Thyroid gland (tissue), 4 donors: ENCODE data around the gene BRSK2. TPM values are rescaled to one million over a fixed set of nuclear protein-coding genes. Genes with fewer than 3 reads are reported as not detected.

ENCODE experiments used
- DNase-seq, 2 donors: peaks; one replicate each; pipeline ENCODE4 v3.0.0-alpha.2; 2019
- H3K27ac ChIP-seq, 3 donors: fragments of 200-600 bp; sonication (generic); 1 replicate in 2 of 3; 2 replicates in 1 of 3; pipeline ENCODE4 v1.5.1; 2016 to 2019; ENCODE audit warnings: mild to moderate bottlenecking in 1 of 3, moderate library complexity in 1 of 3
- H3K27me3 ChIP-seq: fragments of 200-600 bp; sonication (generic); one replicate; pipeline ENCODE4 v1.5.1; 2019
- H3K36me3 ChIP-seq, 2 donors: fragments of 200-600 bp; sonication (generic); one replicate each; pipeline ENCODE4 v1.5.1; 2016 to 2019
- H3K4me1 ChIP-seq, 2 donors: fragments of 200-600 bp; sonication (generic); one replicate each; pipeline ENCODE4 v1.5.1; 2017 to 2019
- H3K4me3 ChIP-seq, 3 donors: fragments of 200-600 bp; sonication (generic); replicated peaks in 1 of 3; 1 replicate in 2 of 3; 2 replicates in 1 of 3; pipeline ENCODE4 v1.5.1; 2016; ENCODE audit warnings: mild to moderate bottlenecking in 1 of 3
- H3K9me3 ChIP-seq: fragments of 200-600 bp; sonication (generic); one replicate; pipeline ENCODE4 v1.5.1; 2017
- CTCF ChIP-seq, 6 experiments: fragments of 200-600 bp in 3 of 6; fragments of 450-650 bp in 3 of 6; sonication (generic) in 3 of 6; IDR thresholded peaks; one replicate each; pipeline ENCODE4 v1.5.1; 2016 to 2019; ENCODE audit warnings: antibody characterized with exemption in 6 of 6, mild to moderate bottlenecking in 2 of 6, inconsistent platforms in 1 of 6, moderate library complexity in 1 of 6
- POLR2A ChIP-seq, 2 donors: fragments of 450-650 bp; IDR thresholded peaks; one replicate each; pipeline ENCODE4 v1.6.1; 2017; ENCODE audit warnings: antibody characterized with exemption in 2 of 2, mild to moderate bottlenecking in 2 of 2, moderate library complexity in 1 of 2
- WGBS, 2 donors: methylation state at CpG; one replicate each; pipeline ENCODE4 v1.1.5; 2017; 5-methylcytosine and 5-hydroxymethylcytosine counted together
- intact Hi-C: fragments of 100-400 bp; cut with DNase I; formaldehyde crosslinking; loops from one replicate; pipeline ENCODE4 v1.15.1; 2023
- total RNA-seq, 4 donors: library from RNA; depleted of rRNA; stranded (reverse); fragments of >200 nt; gene quantifications; one replicate each; pipeline ENCODE4 v1.2.3, GENCODE V29; 2016

The BRSK2 gene
- total RNA-seq, 4 donors from 2014 or later, result 0.34 to 2.2 (median 0.81) TPM

- H3K27ac ChIP-seq, result no peak overlapping the region
- no peak overlapping the region for H3K4me3 ChIP-seq
- no peaks in the 10 kb centered on the region for H3K4me1 ChIP-seq
- 84 to 93% methylated on average over 5 of the region's 21 CpGs for WGBS, 2 donors
- no peaks in the 10 kb centered on the region for H3K27me3 ChIP-seq
- no peak for DNase-seq
- TF ChIP-seq CTCF (IDR thresholded peaks at IDR 0.05) (no peak), POLR2A (IDR thresholded peaks at IDR 0.05) (no peak)
- H3K36me3 ChIP-seq, result peaks cover 22 to 58% of the 10 kb centered on the region in 2 donors
- intact Hi-C loops, result no loop called here
- H3K9me3 ChIP-seq, result no peaks in the 10 kb centered on the region
These were observed 82.7 kb downstream of the BRSK2 start for GRCh38 chr11:1472180-1473005.

- no peak overlapping the region for H3K4me3 ChIP-seq
- H3K36me3 ChIP-seq, result peaks cover 25 to 61% of the 10 kb centered on the region in 2 donors
- WGBS, 2 donors, result 97 to 99% methylated on average over 7 to 10 of the region's 12 CpGs
- H3K4me1 ChIP-seq, result no peaks in the 10 kb centered on the region
- TF ChIP-seq CTCF (IDR thresholded peaks at IDR 0.05) (no peak), POLR2A (IDR thresholded peaks at IDR 0.05) (no peak)
- H3K27me3 ChIP-seq, result no peaks in the 10 kb centered on the region
- DNase-seq, result no peak
- H3K27ac ChIP-seq, result no peak overlapping the region
- intact Hi-C loops, result no loop called here
- H3K9me3 ChIP-seq, result no peaks in the 10 kb centered on the region
These were observed 83.4 kb downstream of the BRSK2 start for GRCh38 chr11:1473011-1473628.

GRCh38 chr11:1473786-1474185 lies 84.1 kb downstream of the BRSK2 start:
- intact Hi-C loops, result no loop called here
- 95 to 97% methylated on average over 21 of the region's 22 CpGs for WGBS, 2 donors
- no peak overlapping the region for H3K4me3 ChIP-seq
- no peaks in the 10 kb centered on the region for H3K27me3 ChIP-seq
- no peak for TF ChIP-seq POLR2A (IDR thresholded peaks at IDR 0.05)
- no peak for TF ChIP-seq CTCF (IDR thresholded peaks at IDR 0.05)
- no peak overlapping the region for H3K27ac ChIP-seq
- H3K4me1 ChIP-seq, result peaks cover 0 to under 1% of the 10 kb centered on the region in 2 donors
- no peaks in the 10 kb centered on the region for H3K9me3 ChIP-seq
- peaks cover 28 to 61% of the 10 kb centered on the region in 2 donors for H3K36me3 ChIP-seq
- DNase-seq, result no peak

- intact Hi-C loops, result no loop called here
- TF ChIP-seq CTCF (IDR thresholded peaks at IDR 0.05) (no peak), POLR2A (IDR thresholded peaks at IDR 0.05) (no peak)
- no peak overlapping the region for H3K27ac ChIP-seq
- peaks cover 34 to 41% of the 10 kb centered on the region in 2 donors for H3K36me3 ChIP-seq
- no peaks in the 10 kb centered on the region for H3K9me3 ChIP-seq
- peaks cover 7 to 10% of the 10 kb centered on the region in 2 donors for H3K4me1 ChIP-seq
- no peak for DNase-seq
- WGBS, 2 donors, result 92 to 94% methylated on average over 12 of the region's 12 CpGs
- H3K4me3 ChIP-seq, result no peak overlapping the region
- no peaks in the 10 kb centered on the region for H3K27me3 ChIP-seq
These were observed 86.1 kb downstream of the BRSK2 start for GRCh38 chr11:1475841-1476240.
